ENCODE results near the gene CARM1. TPM values are rescaled to one million over a fixed set of nuclear protein-coding genes. Genes with fewer than 3 reads are reported as not detected.

The CARM1 gene
- total and polyA plus RNA-seq, 2 donors from 2014 or later = 21.9 to 41.2 TPM

DNA sequence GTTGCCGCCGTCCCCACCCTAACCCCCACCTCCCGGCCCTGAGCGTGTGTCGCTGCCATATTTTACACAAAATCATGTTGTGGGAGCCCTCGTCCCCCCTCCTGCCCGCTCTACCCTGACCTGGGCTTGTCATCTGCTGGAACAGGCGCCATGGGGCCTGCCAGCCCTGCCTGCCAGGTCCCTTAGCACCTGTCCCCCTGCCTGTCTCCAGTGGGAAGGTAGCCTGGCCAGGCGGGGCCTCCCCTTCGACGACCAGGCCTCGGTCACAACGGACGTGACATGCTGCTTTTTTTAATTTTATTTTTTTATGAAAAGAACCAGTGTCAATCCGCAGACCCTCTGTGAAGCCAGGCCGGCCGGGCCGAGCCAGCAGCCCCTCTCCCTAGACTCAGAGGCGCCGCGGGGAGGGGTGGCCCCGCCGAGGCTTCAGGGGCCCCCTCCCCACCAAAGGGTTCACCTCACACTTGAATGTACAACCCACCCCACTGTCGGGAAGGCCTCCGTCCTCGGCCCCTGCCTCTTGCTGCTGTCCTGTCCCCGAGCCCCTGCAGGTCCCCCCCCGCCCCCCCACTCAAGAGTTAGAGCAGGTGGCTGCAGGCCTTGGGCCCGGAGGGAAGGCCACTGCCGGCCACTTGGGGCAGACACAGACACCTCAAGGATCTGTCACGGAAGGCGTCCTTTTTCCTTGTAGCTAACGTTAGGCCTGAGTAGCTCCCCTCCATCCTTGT, 50.7 kb downstream of the CARM1 start:
- H3K4me3 ChIP-seq (ENCODE audit: low read length in 3 of 3) = no peak overlapping the region
- peak in 1 of 5 donors; percentile 76 for DNase-seq
- H3K36me3 ChIP-seq (ENCODE audit: control insufficient read depth in 2 of 3, insufficient read depth in 3 of 3, low read length in 3 of 3) = peaks cover 0 to 24% (median 9%) of the 10 kb centered on the region in 3 donors
- intact Hi-C loops (cut with DNase I) = no loop called here
- no peaks in the 10 kb centered on the region for H3K9me3 ChIP-seq (ENCODE audit: control insufficient read depth in 2 of 3, insufficient read depth in 1 of 3, low read length in 3 of 3)
- no peak overlapping the region for H3K27ac ChIP-seq (ENCODE audit: low read depth in 2 of 2, low read length in 2 of 2)
- TF ChIP-seq, protein P1, sequence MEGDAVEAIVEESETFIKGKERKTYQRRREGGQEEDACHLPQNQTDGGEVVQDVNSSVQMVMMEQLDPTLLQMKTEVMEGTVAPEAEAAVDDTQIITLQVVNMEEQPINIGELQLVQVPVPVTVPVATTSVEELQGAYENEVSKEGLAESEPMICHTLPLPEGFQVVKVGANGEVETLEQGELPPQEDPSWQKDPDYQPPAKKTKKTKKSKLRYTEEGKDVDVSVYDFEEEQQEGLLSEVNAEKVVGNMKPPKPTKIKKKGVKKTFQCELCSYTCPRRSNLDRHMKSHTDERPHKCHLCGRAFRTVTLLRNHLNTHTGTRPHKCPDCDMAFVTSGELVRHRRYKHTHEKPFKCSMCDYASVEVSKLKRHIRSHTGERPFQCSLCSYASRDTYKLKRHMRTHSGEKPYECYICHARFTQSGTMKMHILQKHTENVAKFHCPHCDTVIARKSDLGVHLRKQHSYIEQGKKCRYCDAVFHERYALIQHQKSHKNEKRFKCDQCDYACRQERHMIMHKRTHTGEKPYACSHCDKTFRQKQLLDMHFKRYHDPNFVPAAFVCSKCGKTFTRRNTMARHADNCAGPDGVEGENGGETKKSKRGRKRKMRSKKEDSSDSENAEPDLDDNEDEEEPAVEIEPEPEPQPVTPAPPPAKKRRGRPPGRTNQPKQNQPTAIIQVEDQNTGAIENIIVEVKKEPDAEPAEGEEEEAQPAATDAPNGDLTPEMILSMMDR (IDR thresholded peaks at IDR 0.05; ENCODE audit: borderline replicate concordance, extremely low read depth, insufficient read depth) = no peak
- FAIRE-seq = no peak
- H3K9ac ChIP-seq (ENCODE audit: low read length in 3 of 3) = no peak overlapping the region
- H3K27me3 ChIP-seq (ENCODE audit: control insufficient read depth, insufficient read depth, low read length) = no peaks in the 10 kb centered on the region
- H3K4me1 ChIP-seq (ENCODE audit: control insufficient read depth in 2 of 3, insufficient read depth in 2 of 3, low read depth in 1 of 3, low read length in 3 of 3) = no peaks in the 10 kb centered on the region

DNA sequence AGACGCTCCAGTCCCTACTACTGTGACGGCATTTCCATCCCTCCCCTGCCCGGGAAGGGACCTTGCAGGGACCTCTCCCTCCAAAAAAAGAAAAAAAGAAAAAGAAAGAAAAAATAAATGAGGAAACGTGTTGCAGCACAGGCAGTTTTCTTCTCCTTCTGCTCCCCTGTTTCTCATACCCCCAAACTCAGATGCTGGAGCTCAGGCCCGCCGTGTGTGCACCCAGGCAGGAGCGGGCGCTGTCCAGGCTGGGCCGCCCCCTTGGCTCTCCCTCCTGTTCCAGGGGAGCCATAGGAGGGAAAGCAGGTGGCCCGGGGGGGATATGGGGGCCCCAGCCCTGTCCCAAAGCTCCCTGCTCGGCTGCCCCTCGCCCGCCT, 51.3 kb downstream of the CARM1 start:
- Histone ChIP-seq H3K36me3 (ENCODE audit: control insufficient read depth in 2 of 3, insufficient read depth in 3 of 3, low read length in 3 of 3) (peaks cover 0 to 24% (median 9%) of the 10 kb centered on the region in 3 donors), H3K9me3 (ENCODE audit: control insufficient read depth in 2 of 3, insufficient read depth in 1 of 3, low read length in 3 of 3) (no peaks in the 10 kb centered on the region), H3K9ac (ENCODE audit: low read length in 3 of 3) (no peak overlapping the region), H3K4me3 (ENCODE audit: low read length in 3 of 3) (no peak overlapping the region), H3K27me3 (ENCODE audit: control insufficient read depth, insufficient read depth, low read length) (no peaks in the 10 kb centered on the region), H3K27ac (ENCODE audit: low read depth in 2 of 2, low read length in 2 of 2) (no peak overlapping the region), H3K4me1 (ENCODE audit: control insufficient read depth in 2 of 3, insufficient read depth in 2 of 3, low read depth in 1 of 3, low read length in 3 of 3) (peaks cover 0 to 5% (median 4%) of the 10 kb centered on the region in 3 donors)
- FAIRE-seq (no peak), DNase-seq (no peak)
- TF ChIP-seq, protein P1 (IDR thresholded peaks at IDR 0.05; ENCODE audit: borderline replicate concordance, extremely low read depth, insufficient read depth) = no peak
- intact Hi-C loops (cut with DNase I) = no loop called here

DNA sequence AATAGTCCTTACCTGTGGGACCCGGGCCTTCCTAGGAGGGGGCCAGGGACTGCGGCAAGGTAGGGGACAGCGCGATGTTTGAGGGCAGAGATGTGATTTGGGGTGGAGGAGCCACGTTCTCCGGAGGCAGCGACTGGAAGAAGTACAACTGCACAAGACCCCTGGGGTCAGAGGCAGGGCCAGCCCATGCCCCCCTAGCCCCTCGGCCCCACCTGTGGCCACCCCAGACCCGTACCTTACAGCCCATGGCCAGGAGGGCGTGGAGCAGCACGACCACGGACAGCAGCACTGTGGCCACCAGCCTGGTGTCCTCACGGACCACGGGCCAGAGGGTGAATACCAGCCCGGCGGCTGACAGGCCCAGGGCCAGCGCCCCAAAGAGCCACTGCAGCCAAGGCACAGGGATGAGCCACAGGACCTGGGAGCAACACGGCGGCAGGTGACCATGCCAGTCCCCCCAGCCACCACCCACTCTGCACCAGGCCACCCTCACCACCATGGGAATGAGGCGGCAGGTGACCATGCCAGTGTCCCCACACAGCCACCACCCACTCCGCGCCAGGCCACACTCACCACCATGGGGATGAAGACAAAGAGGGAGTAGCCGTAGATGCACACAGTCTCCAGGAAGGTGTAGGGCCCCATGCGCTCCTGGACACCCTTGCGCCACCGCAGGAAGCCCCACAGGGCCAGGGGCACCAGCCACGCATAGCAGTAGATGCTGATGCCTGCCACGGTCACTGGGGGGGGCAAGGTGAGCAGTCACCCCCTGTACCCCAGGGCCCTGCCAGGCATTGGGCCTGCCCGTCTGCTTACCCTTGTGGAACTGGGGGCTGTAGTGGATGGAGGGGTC, 52.1 kb downstream of the CARM1 start:
- Histone ChIP-seq H3K27ac (ENCODE audit: low read depth in 2 of 2, low read length in 2 of 2) (no peak overlapping the region), H3K4me1 (ENCODE audit: control insufficient read depth in 2 of 3, insufficient read depth in 2 of 3, low read depth in 1 of 3, low read length in 3 of 3) (peaks cover 0 to 9% (median 5%) of the 10 kb centered on the region in 3 donors), H3K36me3 (ENCODE audit: control insufficient read depth in 2 of 3, insufficient read depth in 3 of 3, low read length in 3 of 3) (peaks cover 0 to 24% (median 9%) of the 10 kb centered on the region in 3 donors), H3K9me3 (ENCODE audit: control insufficient read depth in 2 of 3, insufficient read depth in 1 of 3, low read length in 3 of 3) (no peaks in the 10 kb centered on the region), H3K4me3 (ENCODE audit: low read length in 3 of 3) (no peak overlapping the region), H3K9ac (ENCODE audit: low read length in 3 of 3) (no peak overlapping the region), H3K27me3 (ENCODE audit: control insufficient read depth, insufficient read depth, low read length) (no peaks in the 10 kb centered on the region)
- TF ChIP-seq, protein P1 (IDR thresholded peaks at IDR 0.05; ENCODE audit: borderline replicate concordance, extremely low read depth, insufficient read depth) = no peak
- DNase-seq (no peak), FAIRE-seq (no peak)
- intact Hi-C loops (cut with DNase I) = no loop called here
